HCT116 (cell line): Measurements from ENCODE around the gene TFIP11. TPM values are rescaled to one million over a fixed set of nuclear protein-coding genes. Genes with fewer than 3 reads are reported as not detected.

Experiments
- ATAC-seq: fragments of 200-7000 bp; cut with Tn5 transposase; 2 replicates; pipeline ENCODE4 v1.9.1; 2020; ENCODE audit warnings: mild to moderate bottlenecking, moderate library complexity
- BruUV-seq: library from RNA; stranded (reverse); fragments of 400-500 nt; replicated peaks from 2 replicates; lab custom pipeline; 2021; lab: Mats Ljungman, UMichigan
- CTCF ChIA-PET: fragments of 300-600 bp; sonication (Branson Sonifier 250); formaldehyde crosslinking; loops from one replicate; lab custom pipeline; 2021; ENCODE audit warnings: antibody characterized with exemption; lab: Charles Lee
- POLR2A ChIA-PET: fragments of 300-600, 350-600 bp; sonication (Branson Sonifier 250); formaldehyde crosslinking; loops from one replicate; lab custom pipeline; 2021; ENCODE audit warnings: antibody characterized with exemption; lab: Charles Lee
- RAD21 ChIA-PET, 2 experiments: fragments of 300-600 bp; sonication (Branson Sonifier 250); formaldehyde crosslinking; loops; one replicate each; lab custom pipeline; 2023; ENCODE audit warnings: low total read pairs in 2 of 2; ENCODE audit not compliant: uncharacterized antibody in 2 of 2, unreplicated experiment in 2 of 2, low non-redundant PET in 1 of 2; lab: Charles Lee
- DNase-seq: peaks from one replicate; pipeline ENCODE4 v3.0.0-alpha.2; 2010; ENCODE audit warnings: low read depth, low spot score
- H2AFZ ChIP-seq: fragments of 200-600 bp; shearing (Covaris generic), sonication (generic); 2 replicates; pipeline ENCODE4 v1.6.1; 2017; ENCODE audit warnings: low read depth, mixed run types, mixed read lengths, antibody characterized with exemption, low read length; ENCODE audit not compliant: poor library complexity, severe bottlenecking
- H3K27ac ChIP-seq: 2 replicates; pipeline ENCODE4 v1.5.1; 2012; ENCODE audit warnings: low read depth, low read length
- H3K27me3 ChIP-seq: fragments of 200-600 bp; sonication (generic); 2 replicates; pipeline ENCODE4 v1.6.1; 2016; ENCODE audit warnings: mixed run types, low read length, mixed read lengths; ENCODE audit not compliant: insufficient read depth
- H3K36me3 ChIP-seq, 2 experiments: fragments of 200-500 bp in 1 of 2; fragments of 200-600 bp in 1 of 2; sonication (Bioruptor generic) in 1 of 2; sonication (generic) in 1 of 2; 2 replicates each; pipeline versions ENCODE4 v1.5.1 to v1.6.1; 2014 to 2016; ENCODE audit warnings: low read length in 2 of 2, inconsistent platforms in 1 of 2, mixed read lengths in 1 of 2, mixed run types in 1 of 2; ENCODE audit not compliant: insufficient read depth in 2 of 2, control insufficient read depth in 1 of 2
- H3K4me1 ChIP-seq, 2 experiments: fragments of 200-600 bp in 1 of 2; sonication (generic) in 1 of 2; 2 replicates each; pipeline versions ENCODE4 v1.5.1 to v1.6.1; 2012 to 2017; ENCODE audit warnings: low read length in 2 of 2, inconsistent platforms in 1 of 2, mild to moderate bottlenecking in 1 of 2, mixed read lengths in 1 of 2, mixed run types in 1 of 2, moderate library complexity in 1 of 2; ENCODE audit not compliant: insufficient read depth in 2 of 2, control insufficient read depth in 1 of 2
- H3K4me2 ChIP-seq: fragments of 200-600 bp; sonication (generic); 2 replicates; pipeline ENCODE4 v1.6.1; 2017; ENCODE audit warnings: mixed run types, low read length, mixed read lengths
- H3K4me3 ChIP-seq, 2 experiments: fragments of 200-600 bp in 1 of 2; sonication (generic) in 1 of 2; replicated peaks in 1 of 2; 2 replicates each; pipeline ENCODE4 v1.5.1; 2011 to 2016; ENCODE audit warnings: low read length in 2 of 2, control low read depth in 1 of 2, low read depth in 1 of 2, mild to moderate bottlenecking in 1 of 2, mixed read lengths in 1 of 2, mixed run types in 1 of 2
- H3K79me2 ChIP-seq: fragments of 200-600 bp; sonication (generic); 2 replicates; pipeline ENCODE4 v1.6.1; 2017; ENCODE audit warnings: mild to moderate bottlenecking, mixed run types, low read length, moderate library complexity, mixed read lengths; ENCODE audit not compliant: insufficient read depth
- H3K9ac ChIP-seq: fragments of 200-600 bp; sonication (generic); 2 replicates; pipeline ENCODE4 v1.6.1; 2016; ENCODE audit warnings: low read length, mixed read lengths
- H3K9me2 ChIP-seq: fragments of 200-600 bp; sonication (generic), shearing (Covaris generic); 2 replicates; pipeline ENCODE4 v1.6.1; 2017; ENCODE audit warnings: mixed run types, mild to moderate bottlenecking, moderate library complexity; ENCODE audit not compliant: insufficient read depth
- H3K9me3 ChIP-seq, 2 experiments: fragments of 200-500 bp in 1 of 2; fragments of 200-600 bp in 1 of 2; sonication (Bioruptor generic) in 1 of 2; sonication (generic) in 1 of 2; 2 replicates each; pipeline ENCODE4 v1.6.1; 2014 to 2017; ENCODE audit warnings: low read length in 2 of 2, mixed read lengths in 2 of 2, inconsistent platforms in 1 of 2, low read depth in 1 of 2, mild to moderate bottlenecking in 1 of 2, mixed run types in 1 of 2, moderate library complexity in 1 of 2; ENCODE audit not compliant: control insufficient read depth in 1 of 2, insufficient read depth in 1 of 2
- H4K20me1 ChIP-seq: fragments of 200-600 bp; sonication (generic), shearing (Covaris generic); 2 replicates; pipeline ENCODE4 v1.6.1; 2017; ENCODE audit warnings: mixed run types, mild to moderate bottlenecking, moderate library complexity; ENCODE audit not compliant: insufficient read depth
- CEBPB ChIP-seq: IDR thresholded peaks from 2 replicates; pipeline ENCODE4 v1.6.1; 2012; ENCODE audit warnings: low read depth
- CTCF ChIP-seq, 3 experiments: fragments of 200-600 bp in 1 of 3; sonication (generic) in 1 of 3; IDR thresholded peaks in 2 of 3; conservative IDR thresholded peaks in 1 of 3; 2 replicates each; pipeline ENCODE4 v1.5.1; 2012 to 2017; ENCODE audit warnings: low read depth in 2 of 3, low read length in 2 of 3, antibody characterized with exemption in 1 of 3, borderline replicate concordance in 1 of 3, control low read depth in 1 of 3, mild to moderate bottlenecking in 1 of 3, mixed read lengths in 1 of 3, mixed run types in 1 of 3, moderate library complexity in 1 of 3; ENCODE audit not compliant: insufficient read depth in 1 of 3
- EGR1 ChIP-seq: IDR thresholded peaks from 2 replicates; pipeline ENCODE4 v1.6.1; 2012; ENCODE audit warnings: low read depth
- EZH2phosphoT487 ChIP-seq: fragments of 200-600 bp; IDR thresholded peaks from 2 replicates; pipeline ENCODE4 v1.6.1; 2018; ENCODE audit warnings: antibody characterized with exemption, borderline replicate concordance
- FOSL1 ChIP-seq: IDR thresholded peaks from 2 replicates; pipeline ENCODE4 v1.6.1; 2012; ENCODE audit warnings: low read depth
- JUND ChIP-seq: IDR thresholded peaks from 2 replicates; pipeline ENCODE4 v1.6.1; 2012
- POLR2A ChIP-seq: IDR thresholded peaks from 2 replicates; pipeline ENCODE4 v1.7.0; 2011; ENCODE audit warnings: borderline replicate concordance; ENCODE audit not compliant: insufficient read depth, insufficient read length; ENCODE audit errors: extremely low read depth
- SP1 ChIP-seq: IDR thresholded peaks from 2 replicates; pipeline ENCODE4 v1.6.1; 2012; ENCODE audit warnings: low read depth
- intact Hi-C: fragments of 100-400 bp; cut with micrococcal nuclease; formaldehyde crosslinking; loops from 2 replicates; pipeline ENCODE4 v1.10.0; 2022
- total RNA-seq: library from RNA; stranded (reverse); gene quantifications from one replicate; pipeline ENCODE4 v1.2.1, GENCODE V29; 2021; ENCODE audit not compliant: unreplicated experiment

The TFIP11 gene
- total RNA-seq, 1 experiment from 2014 or later: 28.1 TPM

- no TSS peak for BruUV-seq
- no peak overlapping the region for H2AFZ ChIP-seq
- no peaks in the 10 kb centered on the region; a peak in 1 of 4 replicates for H3K36me3 ChIP-seq
- H3K79me2 ChIP-seq: peaks cover 32% of the 10 kb centered on the region
- no peak overlapping the region for H3K9ac ChIP-seq
- ATAC-seq (no peak), DNase-seq (no peak)
- intact Hi-C loops: no loop called here
- POLR2A ChIA-PET: no interaction called here
- no peak overlapping the region for H3K4me2 ChIP-seq
- H3K9me2 ChIP-seq: no peaks in the 10 kb centered on the region
- RAD21 ChIA-PET: no interaction called here
- CTCF ChIA-PET: no interaction called here
- no peaks in the 10 kb centered on the region for H3K27me3 ChIP-seq
- no peak overlapping the region for H3K27ac ChIP-seq
- H3K4me1 ChIP-seq: peaks cover 13 to 14% of the 10 kb centered on the region in 2 experiments; a peak in 3 of 4 replicates
- H3K9me3 ChIP-seq: no peaks in the 10 kb centered on the region
- no peaks in the 10 kb centered on the region for H4K20me1 ChIP-seq
- TF ChIP-seq JUND (no peak), EZH2phosphoT487 (no peak), POLR2A (no peak), SP1 (no peak), FOSL1 (no peak), EGR1 (no peak), CTCF (IDR thresholded peaks at IDR 0.05 in 2 of 3, conservative IDR thresholded peaks at IDR 0.05 in 1 of 3; ENCODE audit: borderline replicate concordance in 1 of 3, insufficient read depth in 1 of 3, low read depth in 2 of 3, low read length in 2 of 3) (no peak)
- TF ChIP-seq, all 23 proteins: peak for 0
- no peak overlapping the region for H3K4me3 ChIP-seq
Measured at GRCh38 chr22:26515931-26516330, 3.7 kb upstream of the TFIP11 start.

- Histone ChIP-seq H3K9me2 (no peaks in the 10 kb centered on the region), H3K9ac (no peak overlapping the region), H3K9me3 (no peaks in the 10 kb centered on the region), H3K27ac (no peak overlapping the region), H3K27me3 (no peaks in the 10 kb centered on the region), H3K4me1 (peaks cover 13 to 14% of the 10 kb centered on the region in 2 experiments; a peak in 3 of 4 replicates), H3K36me3 (peaks cover 0 to 4% of the 10 kb centered on the region in 2 experiments; a peak in 2 of 4 replicates), H3K4me2 (no peak overlapping the region), H4K20me1 (no peaks in the 10 kb centered on the region), H3K79me2 (peaks cover 41% of the 10 kb centered on the region), H3K4me3 (no peak overlapping the region), H2AFZ (no peak overlapping the region)
- ChIA-PET CTCF (no interaction called here), RAD21 (no interaction called here), POLR2A (no interaction called here)
- DNase-seq: no peak
- no peak for ATAC-seq
- intact Hi-C loops: no loop called here
- TF ChIP-seq CEBPB: no peak
- no TSS peak for BruUV-seq
Measured at GRCh38 chr22:26514419-26515161, 2.3 kb upstream of the TFIP11 start.
